Gastroesophageal sphincter (tissue), 3 donors: ENCODE measurements around the gene TSHR.
A peak's percentile ranks its signal among the peaks of the same experiment; 100 is the strongest.

Source experiments
- EP300 ChIP-seq: sonication (generic); formaldehyde crosslinking; IDR thresholded peaks from one replicate; pipeline ENCODE4 v1.6.1; 2017; ENCODE audit warnings: antibody characterized with exemption, mild to moderate bottlenecking
- POLR2A ChIP-seq, 2 donors: fragments of 450-650 bp; IDR thresholded peaks; one replicate each; pipeline ENCODE4 v1.6.1; 2017; ENCODE audit warnings: antibody characterized with exemption in 2 of 2, mild to moderate bottlenecking in 2 of 2, moderate library complexity in 1 of 2
- POLR2AphosphoS5 ChIP-seq: sonication (generic); formaldehyde crosslinking; IDR thresholded peaks from one replicate; pipeline ENCODE4 v1.6.1; 2017; ENCODE audit warnings: antibody characterized with exemption
- TF ChIP-seq, protein P1 (sequence below), 4 experiments: fragments of 200-600 bp in 2 of 4; fragments of 450-650 bp in 2 of 4; sonication (generic) in 1 of 4; IDR thresholded peaks; one replicate each; pipeline ENCODE4 v1.5.1; 2017 to 2019; ENCODE audit warnings: antibody characterized with exemption in 4 of 4, mild to moderate bottlenecking in 2 of 4, moderate library complexity in 2 of 4

DNA sequence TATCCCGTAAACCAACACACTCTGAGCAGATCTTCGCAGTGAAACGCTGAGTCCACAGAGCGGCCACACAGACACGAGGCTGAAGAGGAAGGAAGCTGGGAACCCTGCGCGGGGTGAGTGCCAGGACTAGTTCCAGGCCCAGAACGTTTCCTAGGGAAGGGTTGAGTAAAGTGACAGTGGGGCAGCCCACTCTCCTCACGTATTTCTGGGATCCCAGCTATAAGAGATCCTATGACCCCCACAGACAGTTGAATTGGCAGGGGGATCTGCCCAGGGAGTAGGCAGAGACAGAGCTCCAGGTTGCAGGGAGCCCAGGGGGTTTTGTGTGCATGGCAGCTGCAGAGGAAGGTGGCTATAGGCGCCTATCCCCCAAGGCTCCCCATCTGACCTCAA is 214.3 kb downstream of the TSHR start:
- TF ChIP-seq POLR2AphosphoS5 (peak; percentile 25), POLR2A (IDR thresholded peaks at IDR 0.05) (no peak), EP300 (no peak)
- TF ChIP-seq, protein P1, sequence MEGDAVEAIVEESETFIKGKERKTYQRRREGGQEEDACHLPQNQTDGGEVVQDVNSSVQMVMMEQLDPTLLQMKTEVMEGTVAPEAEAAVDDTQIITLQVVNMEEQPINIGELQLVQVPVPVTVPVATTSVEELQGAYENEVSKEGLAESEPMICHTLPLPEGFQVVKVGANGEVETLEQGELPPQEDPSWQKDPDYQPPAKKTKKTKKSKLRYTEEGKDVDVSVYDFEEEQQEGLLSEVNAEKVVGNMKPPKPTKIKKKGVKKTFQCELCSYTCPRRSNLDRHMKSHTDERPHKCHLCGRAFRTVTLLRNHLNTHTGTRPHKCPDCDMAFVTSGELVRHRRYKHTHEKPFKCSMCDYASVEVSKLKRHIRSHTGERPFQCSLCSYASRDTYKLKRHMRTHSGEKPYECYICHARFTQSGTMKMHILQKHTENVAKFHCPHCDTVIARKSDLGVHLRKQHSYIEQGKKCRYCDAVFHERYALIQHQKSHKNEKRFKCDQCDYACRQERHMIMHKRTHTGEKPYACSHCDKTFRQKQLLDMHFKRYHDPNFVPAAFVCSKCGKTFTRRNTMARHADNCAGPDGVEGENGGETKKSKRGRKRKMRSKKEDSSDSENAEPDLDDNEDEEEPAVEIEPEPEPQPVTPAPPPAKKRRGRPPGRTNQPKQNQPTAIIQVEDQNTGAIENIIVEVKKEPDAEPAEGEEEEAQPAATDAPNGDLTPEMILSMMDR (IDR thresholded peaks at IDR 0.05) = no peak
